Skin of body (tissue), 2 donors: ENCODE measurements around the gene MRPS10. TPM values are rescaled to one million over a fixed set of nuclear protein-coding genes. Genes with fewer than 3 reads are reported as not detected.

Source experiments
- DNase-seq: peaks from one replicate; lab custom pipeline; 2025; lab: John Stamatoyannopoulos, UW
- total RNA-seq: library from RNA; depleted of rRNA; stranded (reverse); fragments of >200 nt; gene quantifications from one replicate; pipeline ENCODE4 v1.2.3, GENCODE V29; 2014

MRPS10 gene
- total RNA-seq = 33.0 TPM

DNA sequence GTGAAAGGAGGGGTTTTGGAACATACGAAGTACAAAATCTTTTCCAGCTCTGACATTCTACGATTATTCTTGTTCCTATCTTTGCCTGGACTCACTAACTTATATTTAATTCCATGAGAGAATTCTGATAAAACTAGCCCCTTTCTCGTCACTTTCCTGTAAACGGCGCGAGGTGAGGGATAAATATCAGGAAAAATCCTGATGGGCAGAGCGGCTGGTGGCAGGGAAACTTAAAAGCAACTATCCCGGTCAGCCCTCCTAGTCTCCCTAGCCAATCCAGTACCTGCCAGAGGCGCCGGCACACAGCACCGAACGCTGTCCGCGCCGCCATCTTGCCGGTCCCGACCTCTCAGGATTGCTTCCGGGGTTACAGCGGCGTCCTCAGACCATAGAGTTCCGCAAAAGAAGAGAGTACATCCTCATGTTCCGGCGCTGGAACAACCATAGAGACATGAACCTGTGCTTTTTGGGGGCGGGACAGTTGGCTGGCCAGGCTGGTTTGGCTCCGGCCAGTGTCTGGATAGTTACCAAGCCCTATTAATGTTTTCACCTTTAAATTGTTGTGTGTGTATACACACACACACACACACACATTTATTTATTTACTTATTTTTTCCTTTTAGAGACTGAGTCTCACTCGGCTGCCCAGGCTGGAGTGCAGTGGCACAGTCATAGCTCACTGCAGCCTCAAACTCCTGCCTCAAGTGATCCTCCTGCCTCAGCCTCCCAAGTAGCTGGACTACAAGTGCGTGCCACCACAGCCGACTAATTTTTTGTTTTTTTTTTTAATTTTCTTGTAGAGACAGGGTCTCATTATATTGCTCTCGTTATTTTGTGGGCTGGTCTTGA lies at the start of gene MRPS10:
MRPS10 (minus strand) TSS at position 343 of the 849 bp plus-strand sequence; CDS start at position 331, 12 bp downstream.
- peak; percentile 88 for DNase-seq

DNA sequence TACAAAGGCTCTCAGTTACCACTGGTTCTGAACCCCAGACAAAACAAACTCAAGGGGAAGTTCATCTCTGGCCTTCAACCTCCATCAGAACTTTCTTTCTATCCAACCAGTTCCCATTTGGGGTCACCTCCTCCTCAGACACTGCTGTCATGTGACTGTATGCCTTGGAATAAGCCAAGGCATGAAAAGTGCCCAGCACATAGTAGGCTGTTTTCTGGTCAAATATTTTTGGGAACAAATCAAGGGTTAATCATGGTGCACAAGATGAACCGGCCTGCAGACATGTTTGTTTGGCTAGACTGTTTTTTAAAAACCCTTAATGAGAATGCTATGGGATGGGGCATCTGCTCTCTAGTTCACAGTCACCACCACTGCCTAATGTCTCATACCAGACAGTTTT lies 48.9 kb upstream of the MRPS10 start:
- DNase-seq = no peak

GRCh38 chr6:42264852-42265390 lies 47.3 kb upstream of the MRPS10 start:
- DNase-seq = no peak

DNA sequence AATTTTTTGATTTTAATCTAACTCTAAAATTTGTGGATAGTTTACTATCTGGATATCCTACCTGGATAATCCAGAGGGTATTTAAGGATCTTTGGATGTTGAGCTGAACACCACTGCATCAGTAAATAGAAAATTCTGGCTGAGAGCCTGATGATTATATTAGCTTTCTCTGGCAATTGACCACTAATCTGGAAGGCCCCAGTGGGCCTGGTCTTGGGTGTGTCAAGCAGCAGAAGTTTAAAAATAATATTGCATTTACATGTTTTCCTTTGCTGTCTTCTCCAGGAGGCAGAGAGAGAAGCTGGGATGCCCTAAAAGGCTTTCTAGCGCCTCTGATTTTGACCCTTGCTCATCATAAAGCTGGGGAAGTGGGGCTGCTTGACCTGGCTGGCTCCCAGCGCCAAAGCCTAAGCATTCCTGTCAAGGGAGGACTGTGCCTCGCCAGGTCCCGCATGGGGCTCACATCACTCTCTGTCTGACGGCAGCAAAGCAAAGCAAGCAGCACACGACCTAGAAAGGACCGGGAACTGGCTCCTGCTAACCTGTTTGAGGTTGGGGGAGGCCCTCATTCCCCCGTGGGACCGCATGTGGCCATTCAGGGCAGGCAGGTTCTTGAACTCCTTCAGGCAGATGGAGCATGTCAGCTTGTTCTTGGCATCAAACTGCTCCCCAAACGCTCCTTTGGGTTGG lies 46.6 kb upstream of the MRPS10 start:
- DNase-seq = no peak

DNA sequence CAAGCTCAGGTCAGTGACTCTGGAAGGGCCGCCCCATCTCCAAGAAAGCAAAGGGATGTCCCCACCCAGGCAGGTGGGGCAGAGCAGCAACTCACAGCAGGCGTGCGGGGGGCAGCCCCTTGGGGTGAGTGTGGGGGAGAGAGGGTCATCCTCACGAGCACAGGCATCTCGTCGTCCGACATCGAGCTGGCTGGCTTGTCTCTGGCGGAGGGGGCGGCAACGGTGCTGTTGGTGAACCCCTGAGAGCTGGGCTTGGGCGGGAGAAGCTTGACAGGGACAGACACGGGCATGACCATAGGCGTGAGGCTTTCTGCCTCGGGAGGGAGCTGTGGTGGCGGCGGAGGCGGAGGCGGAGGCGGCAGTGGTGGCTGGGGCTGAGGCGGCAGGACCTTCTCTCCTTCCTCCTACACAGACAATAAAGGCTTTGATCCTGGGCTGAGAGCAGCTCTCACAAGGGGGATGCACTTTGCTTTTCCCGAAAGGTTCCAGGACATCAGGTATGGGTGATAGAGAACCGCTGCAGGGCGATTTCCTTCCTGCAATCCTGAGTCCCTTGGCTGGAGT lies 45.6 kb upstream of the MRPS10 start:
- DNase-seq = no peak

- no peak for DNase-seq
Observed at GRCh38 chr6:42260972-42261371, 43.3 kb upstream of the MRPS10 start.

DNA sequence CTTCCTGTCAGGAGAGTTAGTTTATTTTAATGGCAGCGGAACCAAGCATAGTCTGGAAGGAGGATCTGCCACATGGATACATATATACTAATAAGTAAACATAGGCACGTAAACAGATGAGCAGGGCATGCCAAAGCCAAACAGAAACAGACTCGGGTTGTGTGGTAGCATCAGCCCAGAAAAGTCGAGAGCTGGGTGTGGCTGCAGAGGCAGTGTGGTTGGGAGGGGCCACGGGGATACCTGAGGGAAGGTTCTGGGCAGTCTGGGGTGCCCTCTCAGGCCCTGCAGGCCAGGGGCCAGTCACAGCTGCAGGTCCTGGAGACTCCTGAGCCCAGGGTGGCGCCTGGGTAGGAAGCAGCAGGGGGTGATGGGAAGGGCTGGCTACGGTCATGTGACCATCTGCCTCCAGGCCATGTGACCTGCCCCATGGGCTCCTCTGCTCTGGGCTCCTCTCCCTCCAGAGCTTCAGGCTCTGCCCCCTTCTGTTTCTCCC lies 42.8 kb upstream of the MRPS10 start:
- DNase-seq = peak; percentile 84

- DNase-seq = peak; percentile 84
Observed at GRCh38 chr6:42259841-42260395, 42.3 kb upstream of the MRPS10 start.

DNA sequence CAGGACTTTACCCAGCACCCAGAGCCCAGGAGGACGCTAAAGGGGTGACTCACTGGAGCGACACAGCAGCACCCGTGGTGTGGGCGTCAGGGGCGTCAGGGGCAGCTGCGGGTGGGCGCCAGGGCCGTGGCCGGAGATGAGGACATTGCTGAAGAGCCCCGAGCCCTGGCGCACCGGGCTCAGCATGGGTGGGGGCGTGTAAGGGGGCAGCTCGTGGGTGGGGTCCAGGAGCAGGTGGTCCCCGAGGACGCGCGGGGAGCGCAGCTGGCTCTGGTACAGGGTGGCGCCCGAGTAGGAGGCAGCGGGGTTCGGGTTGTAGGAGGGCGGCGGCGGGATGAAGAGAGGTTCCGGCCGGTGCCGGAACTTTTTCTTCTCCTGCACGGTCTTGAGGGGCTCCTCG lies 41.6 kb upstream of the MRPS10 start:
- no peak for DNase-seq

DNA sequence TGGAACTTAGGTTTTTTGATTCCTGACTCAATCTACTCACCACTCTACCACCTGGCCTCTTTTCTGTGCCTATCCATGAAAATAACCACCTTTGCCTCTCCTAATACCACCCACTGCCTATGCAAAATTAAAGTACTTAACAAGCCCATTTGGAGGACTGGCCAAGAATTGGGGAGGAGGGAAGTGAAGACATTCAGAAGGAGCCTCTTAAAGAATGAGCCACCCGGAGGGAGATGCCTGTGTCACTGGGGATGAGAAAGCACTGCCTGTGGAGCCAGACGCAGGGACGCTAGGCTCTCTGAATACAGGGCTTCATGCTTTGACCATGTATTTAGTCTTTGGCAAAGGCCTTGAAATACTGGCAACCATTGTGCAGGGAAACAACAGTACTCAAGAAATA lies 40.0 kb upstream of the MRPS10 start:
- DNase-seq = no peak

GRCh38 chr6:42257063-42257462 lies 39.4 kb upstream of the MRPS10 start:
- no peak for DNase-seq

DNA sequence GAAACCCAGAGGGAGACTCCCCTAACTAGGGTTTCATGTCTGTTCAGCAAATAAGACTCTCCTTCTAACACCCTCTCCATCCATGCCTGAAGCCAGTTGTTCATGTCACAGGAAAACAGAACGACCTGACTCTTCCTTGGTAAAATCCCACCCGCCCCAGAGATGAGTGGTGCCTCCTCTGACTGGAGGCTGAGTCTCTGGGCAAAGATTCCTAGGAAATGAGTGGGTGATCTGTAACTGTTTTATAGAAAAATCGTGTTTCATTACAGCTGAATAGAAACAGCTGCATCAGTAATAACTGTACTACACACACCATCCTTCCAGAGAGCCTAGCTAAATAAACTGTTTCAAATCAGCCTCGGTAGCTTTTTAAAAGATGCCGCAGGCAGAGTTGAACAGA lies 37.4 kb upstream of the MRPS10 start:
- no peak for DNase-seq

DNA sequence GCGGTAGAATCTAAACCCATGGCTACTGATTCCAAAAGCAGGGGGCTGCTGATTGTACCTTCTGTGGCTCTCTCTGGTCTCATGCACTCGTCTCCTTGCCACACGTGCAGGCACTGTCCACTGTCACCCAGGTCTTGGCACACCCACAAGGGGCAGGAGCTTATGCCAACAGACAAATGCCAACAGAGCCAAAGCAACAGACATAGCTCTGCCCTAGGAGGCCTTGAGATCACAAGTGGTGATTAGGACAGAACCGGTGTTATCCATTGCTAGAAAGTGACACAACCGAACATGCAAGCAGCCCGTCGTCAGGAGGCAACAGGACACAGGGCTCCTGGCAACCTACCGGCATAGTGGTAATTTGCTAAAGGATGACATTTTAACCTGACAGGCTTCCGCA lies 36.8 kb upstream of the MRPS10 start:
- no peak for DNase-seq

GRCh38 chr6:42251911-42252637 lies 34.4 kb upstream of the MRPS10 start:
- DNase-seq = peak; percentile 94

DNA sequence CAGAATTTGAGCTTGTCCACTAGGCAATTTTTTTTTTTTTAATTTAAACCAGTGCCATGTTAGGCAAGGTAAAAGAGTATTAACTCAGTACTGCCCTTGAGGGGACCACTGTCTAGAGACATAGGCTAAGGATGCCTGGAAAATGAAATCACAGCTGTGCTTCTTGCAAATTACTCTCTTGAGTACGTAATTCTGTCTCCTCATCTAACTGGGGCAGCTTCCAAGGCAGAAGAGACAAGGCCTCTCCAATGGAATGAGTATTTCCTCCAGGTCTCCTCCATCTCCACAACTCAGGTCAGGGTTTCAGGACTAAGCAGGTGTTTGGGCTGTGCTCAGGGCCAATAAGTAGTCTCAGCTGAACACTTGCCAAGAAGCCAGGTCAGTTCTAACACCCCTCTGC lies 33.8 kb upstream of the MRPS10 start:
- peak; percentile 89 for DNase-seq

GRCh38 chr6:42250274-42250931 lies 32.7 kb upstream of the MRPS10 start:
- DNase-seq = no peak

- DNase-seq = peak; percentile 31
Observed at GRCh38 chr6:42249279-42249678, 31.6 kb upstream of the MRPS10 start.

DNA sequence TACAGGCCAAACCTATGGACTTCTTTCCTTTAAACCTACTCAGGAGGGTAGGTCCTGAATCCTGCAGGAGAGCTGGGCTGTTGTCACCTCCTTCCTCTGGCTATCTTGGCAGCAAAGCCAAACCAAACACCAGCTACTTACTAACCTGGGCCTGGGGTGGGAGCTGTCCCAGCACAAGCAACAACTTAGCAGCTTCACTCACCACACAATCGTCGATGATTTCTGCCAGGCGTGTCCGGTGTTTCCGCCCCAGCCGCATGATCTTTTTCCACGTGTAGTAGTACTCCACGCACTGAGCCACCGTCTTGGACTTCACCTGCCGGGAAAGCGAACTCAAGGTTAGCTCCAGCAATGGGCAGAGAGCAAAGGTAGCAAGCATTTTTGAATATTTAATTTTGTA lies 25.4 kb upstream of the MRPS10 start:
- no peak for DNase-seq

DNA sequence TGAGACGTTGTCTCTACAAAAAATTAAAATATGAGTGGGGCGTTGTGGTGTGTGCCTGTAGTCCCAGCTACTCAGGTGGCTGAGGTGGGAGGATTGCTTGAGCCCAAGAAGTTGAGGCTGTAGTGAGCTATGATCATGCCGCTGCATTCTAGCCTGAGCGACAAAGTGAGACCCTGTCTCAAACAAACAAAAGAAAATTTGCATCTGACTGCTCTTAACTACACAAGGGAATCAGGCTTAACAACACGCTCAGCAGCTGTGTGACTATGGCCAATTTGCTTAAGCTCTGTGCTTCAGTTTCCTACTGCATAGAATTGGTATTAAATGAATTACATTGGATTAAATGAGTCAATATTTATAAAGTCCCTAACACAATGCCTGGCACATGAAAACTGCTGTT lies 24.3 kb upstream of the MRPS10 start:
- DNase-seq = no peak

GRCh38 chr6:42239736-42240375 lies 22.2 kb upstream of the MRPS10 start:
- DNase-seq = no peak
